Hematopoietic multipotent progenitor cell (in vitro differentiated cells): ENCODE measurements around the gene DEAF1. TPM values are rescaled to one million over a fixed set of nuclear protein-coding genes. Genes with fewer than 3 reads are reported as not detected.

ENCODE experiments used
- DNase-seq, 3 donors: peaks; one replicate each; pipeline ENCODE4 v3.0.0-alpha.2; 2011 to 2015; ENCODE audit warnings: low read depth in 2 of 3, low spot score in 2 of 3
- total RNA-seq: library from RNA; depleted of rRNA; stranded (reverse); fragments of >200 nt; gene quantifications from one replicate; pipeline ENCODE4 v1.2.3, GENCODE V29; 2012

Gene DEAF1
- total RNA-seq, 1 donor, result 80.8 TPM

DNA sequence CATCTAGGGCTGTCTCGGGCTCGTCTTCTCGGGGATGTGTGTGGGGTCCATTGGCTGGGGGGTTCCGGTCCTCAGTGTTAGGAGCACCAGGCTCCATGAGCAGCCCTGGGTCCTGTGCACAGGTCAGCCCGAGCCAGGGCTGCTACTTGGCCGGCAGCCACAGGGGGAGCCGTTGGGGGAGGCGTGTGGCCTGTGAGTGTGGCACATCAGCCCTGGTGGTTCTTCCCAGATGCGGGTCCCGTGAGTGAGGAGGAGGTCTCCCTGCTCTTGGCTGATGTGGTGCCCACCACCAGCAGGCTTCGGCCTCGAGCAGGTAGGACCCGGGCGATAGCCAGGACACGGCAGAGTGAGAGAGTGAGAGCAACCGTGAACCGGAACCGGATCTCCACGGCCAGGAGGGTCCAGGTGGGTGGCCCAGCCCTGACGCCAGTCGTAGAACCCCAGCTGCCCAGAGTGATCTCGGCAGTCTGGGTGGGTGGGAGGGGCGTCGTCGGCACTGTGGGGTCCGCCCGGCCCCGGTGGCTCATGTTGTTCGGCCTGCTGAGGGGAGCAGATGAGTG lies 97.8 kb downstream of the DEAF1 start:
- DNase-seq, result no peak

- DNase-seq, result no peak
Observed at GRCh38 chr11:596374-596773, 98.6 kb downstream of the DEAF1 start.

- no peak for DNase-seq
Observed at GRCh38 chr11:595400-595799, 99.6 kb downstream of the DEAF1 start.

Other genes starting within 250 kb of the DEAF1 start
- gene PTDSS2, start 244.9 kb downstream of the DEAF1 start, total RNA-seq, result 42.3 TPM
- 165 TPM for gene RNH1, start 188.0 kb downstream of the DEAF1 start, total RNA-seq
- 22.1 TPM for gene HRAS, start 159.6 kb downstream of the DEAF1 start, total RNA-seq
- gene LRRC56, start 157.7 kb downstream of the DEAF1 start, total RNA-seq, result 3.5 TPM
- gene LMNTD2, start 134.5 kb downstream of the DEAF1 start, total RNA-seq, result 1.6 TPM
- gene RASSF7, start 134.3 kb downstream of the DEAF1 start, total RNA-seq, result 30.2 TPM
- gene PHRF1, start 118.8 kb downstream of the DEAF1 start, total RNA-seq, result 36.6 TPM
- gene IRF7, start 79.3 kb downstream of the DEAF1 start, total RNA-seq, result 62.5 TPM
- not detected for gene CDHR5, start 70.3 kb downstream of the DEAF1 start, total RNA-seq
- gene SCT, start 68.0 kb downstream of the DEAF1 start, total RNA-seq, result not detected
- gene DRD4, start 58.0 kb downstream of the DEAF1 start, total RNA-seq, result 0.27 TPM
- gene TMEM80, start 594 bp upstream of the DEAF1 start, total RNA-seq, result 25.6 TPM
- gene EPS8L2, start 11.0 kb upstream of the DEAF1 start, total RNA-seq, result 5.7 TPM
- gene TALDO1, start 52.2 kb upstream of the DEAF1 start, total RNA-seq, result 401 TPM
- 41.7 TPM for gene GATD1, start 82.3 kb upstream of the DEAF1 start, total RNA-seq
- gene CEND1, start 94.9 kb upstream of the DEAF1 start, total RNA-seq, result not detected
- 12.1 TPM for gene SLC25A22, start 103.1 kb upstream of the DEAF1 start, total RNA-seq
- gene PIDD1, start 110.0 kb upstream of the DEAF1 start, total RNA-seq, result 11.3 TPM
- gene RPLP2, start 114.7 kb upstream of the DEAF1 start, total RNA-seq, result 2,675 TPM
- gene PNPLA2, start 123.7 kb upstream of the DEAF1 start, total RNA-seq, result 107 TPM
- gene CRACR2B, start 132.7 kb upstream of the DEAF1 start, total RNA-seq, result 3.8 TPM
- gene CD151, start 137.7 kb upstream of the DEAF1 start, total RNA-seq, result 145 TPM
- 41.5 TPM for gene POLR2L, start 147.3 kb upstream of the DEAF1 start, total RNA-seq
- gene TSPAN4, start 147.6 kb upstream of the DEAF1 start, total RNA-seq, result 48.2 TPM
- 36.1 TPM for gene CHID1, start 215.6 kb upstream of the DEAF1 start, total RNA-seq
- gene AP2A2, start 230.6 kb upstream of the DEAF1 start, total RNA-seq, result 68.7 TPM